Right ventricle myocardium superior (tissue), 1 donor: ENCODE results near the gene EPN1. TPM values are rescaled to one million over a fixed set of nuclear protein-coding genes. Genes with fewer than 3 reads are reported as not detected.
"Not testable (repeated sequence)": the region's sequence is repeated elsewhere in the genome, so short reads cannot be mapped to it uniquely, and the experiment has no call there.

Experiments used
- ATAC-seq: fragments of 200-7000 bp; cut with Tn5 transposase; one replicate; pipeline ENCODE4 v1.9.1; 2020; ENCODE audit warnings: mild to moderate bottlenecking; ENCODE audit not compliant: poor library complexity
- DNase-seq: peaks from one replicate; pipeline ENCODE4 v3.0.0-alpha.2; 2020
- intact Hi-C: fragments of 100-400 bp; cut with DNase I; formaldehyde crosslinking; loops from one replicate; pipeline ENCODE4 v1.11.2; 2022
- total RNA-seq: library from RNA; stranded (reverse); fragmentation: NEBNext Ultra II Directional; extraction: Animal tissue kit (Norgen Biotek cat#: 25700); gene quantifications from one replicate; pipeline ENCODE4 v1.2.1, GENCODE V29; 2021
- donor health status: DM: no; HTN: yes; CAD: no; lungs with severe emphysema.

Gene EPN1
- total RNA-seq, 1 donor from 2014 or later, result 223 TPM

GRCh38 chr19:55750715-55751114 lies 75.7 kb downstream of the EPN1 start:
- ATAC-seq (no peak), DNase-seq (no peak)
- intact Hi-C loops, result no loop called here

GRCh38 chr19:55753401-55753800 lies 78.4 kb downstream of the EPN1 start:
- intact Hi-C loops, result no loop called here
- DNase-seq (no peak), ATAC-seq (no peak)

- intact Hi-C loops, DNase-seq, ATAC-seq: not testable (repeated sequence)
These were observed 81.8 kb downstream of the EPN1 start for GRCh38 chr19:55756808-55757207.

- ATAC-seq, DNase-seq, intact Hi-C loops: not testable (repeated sequence)
These were observed 83.8 kb downstream of the EPN1 start, which contains the start of gene RFPL4A for GRCh38 chr19:55758797-55759196. Gene RFPL4A (plus strand): TSS chr19:55759097. CDS start chr19:55761801, 2,704 bp downstream.

Other genes with a start within 250 kb of the EPN1 start
- not detected for gene SHISA7, start 231.9 kb upstream of the EPN1 start, total RNA-seq
- gene ISOC2, start 213.6 kb upstream of the EPN1 start, total RNA-seq, result 48.9 TPM
- gene C19orf85, start 210.5 kb upstream of the EPN1 start, total RNA-seq, result not detected
- gene ZNF628, start 198.6 kb upstream of the EPN1 start, total RNA-seq, result 4.7 TPM
- 2.9 TPM for gene NAT14, start 190.0 kb upstream of the EPN1 start, total RNA-seq
- gene SSC5D, start 186.8 kb upstream of the EPN1 start, total RNA-seq, result 2.6 TPM
- 15.6 TPM for gene SBK2, start 138.1 kb upstream of the EPN1 start, total RNA-seq
- gene SBK3, start 129.7 kb upstream of the EPN1 start, total RNA-seq, result 27.4 TPM
- gene ZNF579, start 94.4 kb upstream of the EPN1 start, total RNA-seq, result 13.6 TPM
- gene FIZ1, start 75.7 kb upstream of the EPN1 start, total RNA-seq, result 13.0 TPM
- gene ZNF524, start 74.9 kb upstream of the EPN1 start, total RNA-seq, result 17.5 TPM
- gene ZNF865, start 69.6 kb upstream of the EPN1 start, total RNA-seq, result 17.4 TPM
- 11.7 TPM for gene ZNF784, start 50.7 kb upstream of the EPN1 start, total RNA-seq
- 11.9 TPM for gene ZNF580, start 34.2 kb upstream of the EPN1 start, total RNA-seq
- 7.1 TPM for gene ZNF581, start 31.6 kb upstream of the EPN1 start, total RNA-seq
- 20.5 TPM for gene CCDC106, start 27.0 kb upstream of the EPN1 start, total RNA-seq
- 75.1 TPM for gene U2AF2, start 20.2 kb upstream of the EPN1 start, total RNA-seq
- gene NLRP9, start 63.2 kb downstream of the EPN1 start, total RNA-seq, result not detected
- not detected for gene RFPL4A, start 83.9 kb downstream of the EPN1 start, total RNA-seq
- gene RFPL4AL1, start 93.9 kb downstream of the EPN1 start, total RNA-seq, result not detected
- gene NLRP11, start 156.8 kb downstream of the EPN1 start, total RNA-seq, result not detected
- gene NLRP4, start 161.3 kb downstream of the EPN1 start, total RNA-seq, result not detected